GM19023 (cell line): ENCODE measurements around the gene PADI3.

Source experiments
- ATAC-seq: cut with Tn5 transposase; IDR thresholded peaks from one replicate; pipeline ENCODE4 v1.9.1; 2021; ENCODE audit warnings: mild to moderate bottlenecking, moderate library complexity; ENCODE audit not compliant: unreplicated experiment

The PADI3 gene

GRCh38 chr1:17295292-17295691, 46.4 kb downstream of the PADI3 start:
- ATAC-seq = no peak

- ATAC-seq = no peak
Observed at GRCh38 chr1:17296086-17296485, 47.2 kb downstream of the PADI3 start.

GRCh38 chr1:17297991-17298390, 49.1 kb downstream of the PADI3 start:
- no peak for ATAC-seq

GRCh38 chr1:17301767-17302166, 52.9 kb downstream of the PADI3 start:
- no peak for ATAC-seq

- ATAC-seq = no peak
Observed at GRCh38 chr1:17304151-17304825, 55.4 kb downstream of the PADI3 start.

- ATAC-seq = no peak
Observed at GRCh38 chr1:17304826-17305175, 55.9 kb downstream of the PADI3 start.

- ATAC-seq = no peak
Observed at GRCh38 chr1:17305576-17306095, 56.7 kb downstream of the PADI3 start.

- no peak for ATAC-seq
Observed at GRCh38 chr1:17306407-17306806, 57.5 kb downstream of the PADI3 start.

GRCh38 chr1:17306921-17307320, 58.0 kb downstream of the PADI3 start:
- ATAC-seq = no peak

GRCh38 chr1:17307329-17307728, 58.4 kb downstream of the PADI3 start:
- ATAC-seq = no peak

GRCh38 chr1:17307946-17308345, 59.0 kb downstream of the PADI3 start, which contains the start of gene PADI4:
PADI4 (plus strand) TSS chr1:17308197; CDS start chr1:17308223, 26 bp downstream.
- no peak for ATAC-seq

GRCh38 chr1:17308593-17308992, 59.7 kb downstream of the PADI3 start:
- ATAC-seq = no peak

- ATAC-seq = no peak
Observed at GRCh38 chr1:17309426-17310067, 60.6 kb downstream of the PADI3 start.

- ATAC-seq = no peak
Observed at GRCh38 chr1:17310068-17310640, 61.3 kb downstream of the PADI3 start.

- ATAC-seq = no peak
Observed at GRCh38 chr1:17313530-17314309, 64.8 kb downstream of the PADI3 start.

GRCh38 chr1:17314491-17314971, 65.6 kb downstream of the PADI3 start:
- no peak for ATAC-seq

GRCh38 chr1:17315542-17316130, 66.7 kb downstream of the PADI3 start:
- no peak for ATAC-seq

- ATAC-seq = no peak
Observed at GRCh38 chr1:17316704-17317103, 67.8 kb downstream of the PADI3 start.

GRCh38 chr1:17318262-17318661, 69.4 kb downstream of the PADI3 start:
- ATAC-seq = no peak

- ATAC-seq = no peak
Observed at GRCh38 chr1:17319561-17320350, 70.9 kb downstream of the PADI3 start.
